CD4-positive, alpha-beta memory T cell (primary cell): ENCODE results near the gene MID1. TPM values are rescaled to one million over a fixed set of nuclear protein-coding genes. Genes with fewer than 3 reads are reported as not detected.

ENCODE experiments used
- CTCF ChIA-PET: fragments of 350-600 bp; sonication (Branson Sonifier 250); formaldehyde crosslinking; loops from one replicate; lab custom pipeline; 2021; ENCODE audit warnings: inconsistent platforms; ENCODE audit not compliant: partially characterized antibody; lab: Charles Lee
- POLR2A ChIA-PET: fragments of 350-600 bp; sonication (Branson Sonifier 250); formaldehyde crosslinking; loops from one replicate; lab custom pipeline; 2021; ENCODE audit not compliant: partially characterized antibody; lab: Charles Lee
- DNase-seq, 5 donors: peaks; one replicate each; pipeline versions ENCODE4 v3.0.0 to v3.0.0-alpha.2; 2020 to 2022; ENCODE audit warnings: mixed read lengths in 1 of 5
- H3K27ac ChIP-seq: one replicate; pipeline ENCODE4 v1.7.0; 2013; ENCODE audit warnings: low read depth, low read length
- H3K27me3 ChIP-seq: 2 replicates; pipeline ENCODE4 v1.7.0; 2013; ENCODE audit warnings: mild to moderate bottlenecking, low read length, moderate library complexity; ENCODE audit not compliant: insufficient read depth
- H3K36me3 ChIP-seq: 2 replicates; pipeline ENCODE4 v1.7.0; 2013; ENCODE audit warnings: mild to moderate bottlenecking, low read length, moderate library complexity; ENCODE audit not compliant: insufficient read depth
- H3K4me1 ChIP-seq: 2 replicates; pipeline ENCODE4 v1.7.0; 2013; ENCODE audit warnings: mild to moderate bottlenecking, low read length, moderate library complexity; ENCODE audit not compliant: insufficient read depth
- H3K4me3 ChIP-seq, 2 donors: one replicate each; pipeline ENCODE4 v1.7.0; 2013; ENCODE audit warnings: low read length in 2 of 2, mild to moderate bottlenecking in 1 of 2
- H3K9me3 ChIP-seq, 2 donors: one replicate each; pipeline ENCODE4 v1.7.0; 2013; ENCODE audit warnings: low read length in 2 of 2, control low read depth in 1 of 2; ENCODE audit not compliant: control insufficient read depth in 1 of 2
- H3K27ac Mint-ChIP-seq, 7 donors: one replicate each; pipeline ENCODE4 v1.8.0; 2020 to 2021; ENCODE audit warnings: mixed read lengths in 7 of 7, mild to moderate bottlenecking in 6 of 7, inconsistent platforms in 3 of 7, moderate library complexity in 3 of 7
- H3K27me3 Mint-ChIP-seq, 2 donors: one replicate each; pipeline ENCODE4 v1.8.0; 2020 to 2021; ENCODE audit warnings: mixed read lengths in 2 of 2
- H3K36me3 Mint-ChIP-seq, 2 donors: one replicate each; pipeline ENCODE4 v1.8.0; 2020 to 2021; ENCODE audit warnings: mixed read lengths in 2 of 2, inconsistent platforms in 1 of 2, mild to moderate bottlenecking in 1 of 2
- H3K4me1 Mint-ChIP-seq, 4 donors: one replicate each; pipeline ENCODE4 v1.8.0; 2020 to 2021; ENCODE audit warnings: mixed read lengths in 4 of 4, mild to moderate bottlenecking in 1 of 4
- H3K4me3 Mint-ChIP-seq, 8 donors: one replicate each; pipeline ENCODE4 v1.8.0; 2020 to 2021; ENCODE audit warnings: mixed read lengths in 8 of 8, mild to moderate bottlenecking in 7 of 8, moderate library complexity in 6 of 8, inconsistent platforms in 3 of 8
- H3K9me3 Mint-ChIP-seq, 8 donors: one replicate each; pipeline ENCODE4 v1.8.0; 2020 to 2021; ENCODE audit warnings: mixed read lengths in 8 of 8, mild to moderate bottlenecking in 5 of 8, inconsistent platforms in 3 of 8, moderate library complexity in 1 of 8
- intact Hi-C: fragments of 100-400 bp; cut with micrococcal nuclease; formaldehyde crosslinking; loops from one replicate; pipeline ENCODE4 v1.15.1; 2023
- polyA plus RNA-seq, 2 donors: library from polyadenylated mRNA; unstranded; fragments of 300-500 nt; fragmentation: Illumina TruSeq; gene quantifications; one replicate each; pipeline ENCODE4 v1.2.3, GENCODE V29; 2021
- total RNA-seq, 2 experiments: library from RNA; stranded (reverse); gene quantifications; one replicate each; pipeline ENCODE4 v1.2.3, GENCODE V29; 2021

MID1 gene
- total and polyA plus RNA-seq, 4 experiments from 2014 or later, result not detected

GRCh38 chrX:10533696-10534365, 86.6 kb downstream of the MID1 start:
- POLR2A ChIA-PET, result no interaction called here
- Mint-ChIP-seq H3K9me3 (peaks cover 0 to 3% (median under 1%) of the 10 kb centered on the region in 8 donors), H3K4me1 (no peaks in the 10 kb centered on the region), H3K4me3 (no peak overlapping the region), H3K27ac (no peak overlapping the region), H3K27me3 (no peaks in the 10 kb centered on the region), H3K36me3 (no peaks in the 10 kb centered on the region)
- Histone ChIP-seq H3K4me1 (no peaks in the 10 kb centered on the region), H3K36me3 (no peaks in the 10 kb centered on the region), H3K27ac (no peak overlapping the region), H3K4me3 (no peak overlapping the region), H3K27me3 (no peaks in the 10 kb centered on the region), H3K9me3 (no peaks in the 10 kb centered on the region)
- no peak for DNase-seq
- intact Hi-C loops, result no loop called here
- CTCF ChIA-PET, result no interaction called here

GRCh38 chrX:10531927-10532326, 88.5 kb downstream of the MID1 start:
- no peaks in the 10 kb centered on the region for H3K4me1 Mint-ChIP-seq
- ChIA-PET CTCF (no interaction called here), POLR2A (no interaction called here)
- Histone ChIP-seq H3K27me3 (no peaks in the 10 kb centered on the region), H3K4me1 (no peaks in the 10 kb centered on the region), H3K27ac (no peak overlapping the region), H3K36me3 (no peaks in the 10 kb centered on the region), H3K4me3 (no peak overlapping the region), H3K9me3 (no peaks in the 10 kb centered on the region)
- no peak overlapping the region for H3K4me3 Mint-ChIP-seq
- no peak overlapping the region for H3K27ac Mint-ChIP-seq
- no peaks in the 10 kb centered on the region for H3K27me3 Mint-ChIP-seq
- DNase-seq, result no peak
- intact Hi-C loops, result no loop called here
- no peaks in the 10 kb centered on the region for H3K36me3 Mint-ChIP-seq
- H3K9me3 Mint-ChIP-seq, result peaks cover 0 to 3% (median under 1%) of the 10 kb centered on the region in 8 donors

- H3K27ac Mint-ChIP-seq, result no peak overlapping the region
- H3K9me3 Mint-ChIP-seq, result peaks cover 0 to 3% (median 0%) of the 10 kb centered on the region in 8 donors
- ChIA-PET POLR2A (no interaction called here), CTCF (no interaction called here)
- H3K4me3 Mint-ChIP-seq, result no peak overlapping the region
- no peak for DNase-seq
- Histone ChIP-seq H3K36me3 (no peaks in the 10 kb centered on the region), H3K27me3 (no peaks in the 10 kb centered on the region), H3K9me3 (no peaks in the 10 kb centered on the region), H3K27ac (no peak overlapping the region), H3K4me1 (no peaks in the 10 kb centered on the region), H3K4me3 (no peak overlapping the region)
- no peaks in the 10 kb centered on the region for H3K27me3 Mint-ChIP-seq
- no peaks in the 10 kb centered on the region for H3K36me3 Mint-ChIP-seq
- intact Hi-C loops, result no loop called here
- H3K4me1 Mint-ChIP-seq, result no peaks in the 10 kb centered on the region
These were observed 91.0 kb downstream of the MID1 start for GRCh38 chrX:10529344-10529743.

DNA sequence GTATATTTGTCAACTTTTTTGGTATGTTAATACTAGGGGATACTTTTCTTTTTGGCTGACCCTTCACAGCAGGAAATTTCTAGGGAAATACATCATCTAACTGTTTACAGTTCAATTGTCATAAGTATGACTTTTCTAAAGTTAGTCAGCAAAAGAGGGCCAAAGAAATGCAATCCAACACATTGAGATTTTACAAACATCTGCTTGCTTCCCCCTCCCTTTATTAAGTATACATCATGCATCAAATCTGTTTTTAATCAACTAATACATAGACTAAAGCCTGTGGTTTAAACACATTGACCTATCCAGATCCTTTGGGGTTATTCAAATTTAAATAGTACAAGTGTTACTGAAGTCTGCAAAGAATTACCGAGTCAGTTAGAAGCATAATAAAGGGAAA, 93.9 kb downstream of the MID1 start:
- H3K9me3 ChIP-seq, result no peaks in the 10 kb centered on the region
- Mint-ChIP-seq H3K27ac (no peak overlapping the region), H3K4me3 (no peak overlapping the region), H3K9me3 (peaks cover 0 to 4% (median 0%) of the 10 kb centered on the region in 8 donors), H3K27me3 (no peaks in the 10 kb centered on the region), H3K4me1 (no peaks in the 10 kb centered on the region), H3K36me3 (no peaks in the 10 kb centered on the region)
- H3K27me3 ChIP-seq, result no peaks in the 10 kb centered on the region
- intact Hi-C loops, result no loop called here
- CTCF ChIA-PET, result no interaction called here
- no peaks in the 10 kb centered on the region for H3K36me3 ChIP-seq
- no peak overlapping the region for H3K27ac ChIP-seq
- H3K4me1 ChIP-seq, result no peaks in the 10 kb centered on the region
- POLR2A ChIA-PET, result no interaction called here
- H3K4me3 ChIP-seq, result no peak overlapping the region
- DNase-seq, result no peak

DNA sequence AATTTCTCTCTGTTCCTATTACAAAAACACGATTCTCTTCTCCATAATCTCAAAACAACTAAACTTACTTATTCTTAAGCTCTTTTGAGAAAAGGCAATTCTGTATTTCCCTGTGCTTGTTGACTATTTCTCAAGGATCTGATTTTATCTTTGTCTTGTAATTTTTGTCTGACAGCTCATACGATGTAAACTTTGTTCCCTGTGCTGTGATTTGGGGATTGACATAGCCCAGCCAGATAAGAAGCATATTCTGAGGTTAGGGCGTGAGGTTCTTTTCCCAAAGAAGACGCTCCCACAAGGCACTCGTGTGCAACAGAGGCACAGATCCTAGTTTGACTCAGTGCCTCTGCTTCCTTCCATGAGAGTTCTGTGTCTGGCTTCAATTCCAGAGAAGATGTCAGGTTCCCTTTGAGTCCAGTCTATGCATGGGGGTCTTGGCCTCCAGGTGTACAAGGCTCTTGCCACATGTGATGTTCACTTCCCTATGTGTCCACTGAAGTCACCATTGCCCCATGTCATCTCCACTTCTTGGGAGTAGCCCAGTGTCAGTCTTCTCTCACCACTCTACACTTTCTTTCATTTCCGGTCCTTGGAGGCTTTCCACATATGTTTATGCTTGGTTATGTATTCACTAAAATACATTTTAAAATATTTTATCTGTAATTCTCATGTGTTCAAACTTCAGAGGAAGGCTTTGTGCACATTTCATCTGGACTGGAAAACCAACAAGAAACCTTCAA, 94.8 kb downstream of the MID1 start:
- no peak for DNase-seq
- Histone ChIP-seq H3K27ac (no peak overlapping the region), H3K36me3 (no peaks in the 10 kb centered on the region), H3K4me1 (no peaks in the 10 kb centered on the region), H3K9me3 (no peaks in the 10 kb centered on the region), H3K4me3 (no peak overlapping the region), H3K27me3 (no peaks in the 10 kb centered on the region)
- H3K27ac Mint-ChIP-seq, result no peak overlapping the region
- H3K9me3 Mint-ChIP-seq, result peaks cover 0 to 8% (median 0%) of the 10 kb centered on the region in 8 donors
- no peaks in the 10 kb centered on the region for H3K36me3 Mint-ChIP-seq
- intact Hi-C loops, result no loop called here
- POLR2A ChIA-PET, result no interaction called here
- peaks cover 0 to 2% of the 10 kb centered on the region in 2 donors for H3K27me3 Mint-ChIP-seq
- CTCF ChIA-PET, result no interaction called here
- H3K4me1 Mint-ChIP-seq, result no peaks in the 10 kb centered on the region
- no peak overlapping the region for H3K4me3 Mint-ChIP-seq

GRCh38 chrX:10524578-10524977, 95.8 kb downstream of the MID1 start:
- Mint-ChIP-seq H3K9me3 (peaks cover 0 to 6% (median 0%) of the 10 kb centered on the region in 8 donors), H3K27ac (no peak overlapping the region), H3K36me3 (no peaks in the 10 kb centered on the region)

DNA sequence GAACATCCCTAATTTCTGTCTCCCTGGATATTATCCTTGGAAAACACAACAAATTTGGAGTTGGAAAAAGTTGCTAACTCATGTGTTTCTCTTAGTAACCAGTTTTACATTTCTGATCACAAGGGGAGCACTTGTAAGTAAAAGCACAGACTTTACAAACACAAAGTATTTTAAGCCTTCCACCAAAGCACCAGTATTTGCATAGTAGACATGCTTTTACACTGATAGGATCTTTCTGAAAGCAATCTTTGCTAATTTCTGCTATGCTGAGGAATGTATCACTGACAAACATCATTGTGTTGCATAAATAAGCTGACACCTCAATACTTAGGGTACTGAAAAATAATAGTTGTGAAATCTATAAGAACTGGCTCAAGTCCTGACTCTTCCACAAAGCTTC, 100.6 kb downstream of the MID1 start:
- Histone ChIP-seq H3K27ac (no peak overlapping the region), H3K9me3 (no peaks in the 10 kb centered on the region), H3K36me3 (no peaks in the 10 kb centered on the region), H3K4me1 (no peaks in the 10 kb centered on the region), H3K27me3 (no peaks in the 10 kb centered on the region), H3K4me3 (no peak overlapping the region)
- Mint-ChIP-seq H3K36me3 (no peaks in the 10 kb centered on the region), H3K9me3 (peaks cover 0 to 9% (median 3%) of the 10 kb centered on the region in 8 donors), H3K4me3 (no peak overlapping the region), H3K27ac (no peak overlapping the region), H3K27me3 (peaks cover 0 to 2% of the 10 kb centered on the region in 2 donors), H3K4me1 (no peaks in the 10 kb centered on the region)
- intact Hi-C loops, result no loop called here
- POLR2A ChIA-PET, result no interaction called here
- no peak for DNase-seq
- CTCF ChIA-PET, result no interaction called here

More at GRCh38 chrX:10524578-10524977, 95.8 kb downstream of the MID1 start:
- Mint-ChIP-seq H3K4me1 (no peaks in the 10 kb centered on the region), H3K4me3 (no peak overlapping the region), H3K27me3 (peaks cover 0 to 2% of the 10 kb centered on the region in 2 donors)
- Histone ChIP-seq H3K9me3 (no peaks in the 10 kb centered on the region), H3K27me3 (no peaks in the 10 kb centered on the region), H3K4me3 (no peak overlapping the region), H3K36me3 (no peaks in the 10 kb centered on the region), H3K4me1 (no peaks in the 10 kb centered on the region), H3K27ac (no peak overlapping the region)
- CTCF ChIA-PET, result no interaction called here
- POLR2A ChIA-PET, result no interaction called here
- no peak for DNase-seq
- intact Hi-C loops, result no loop called here
